ENCODE data around the gene GPR160.

Gene GPR160

GRCh38 chr3:170089862-170090600 is 52.2 kb downstream of the GPR160 start:
- H3K4me3 ChIP-seq (ENCODE audit: low read depth, low read length): no peak overlapping the region
- no peak for DNase-seq (ENCODE audit: low read depth)
- no peak for TF ChIP-seq CTCF (IDR thresholded peaks at IDR 0.05; ENCODE audit: control insufficient read depth, extremely low read depth, insufficient read depth)

- DNase-seq (ENCODE audit: low read depth): no peak
- TF ChIP-seq CTCF (IDR thresholded peaks at IDR 0.05; ENCODE audit: control insufficient read depth, extremely low read depth, insufficient read depth): no peak
- no peak overlapping the region for H3K4me3 ChIP-seq (ENCODE audit: low read depth, low read length)
These were observed 52.8 kb downstream of the GPR160 start for GRCh38 chr3:170090601-170090981.

GRCh38 chr3:170092907-170093306 is 55.1 kb downstream of the GPR160 start:
- DNase-seq (ENCODE audit: low read depth): no peak
- no peak for TF ChIP-seq CTCF (IDR thresholded peaks at IDR 0.05; ENCODE audit: control insufficient read depth, extremely low read depth, insufficient read depth)
- H3K4me3 ChIP-seq (ENCODE audit: low read depth, low read length): no peak overlapping the region

- DNase-seq (ENCODE audit: low read depth): no peak
- no peak overlapping the region for H3K4me3 ChIP-seq (ENCODE audit: low read depth, low read length)
- TF ChIP-seq CTCF (IDR thresholded peaks at IDR 0.05; ENCODE audit: control insufficient read depth, extremely low read depth, insufficient read depth): no peak
These were observed 58.0 kb downstream of the GPR160 start for GRCh38 chr3:170095771-170096170.

- H3K4me3 ChIP-seq (ENCODE audit: low read depth, low read length): no peak overlapping the region
- no peak for TF ChIP-seq CTCF (IDR thresholded peaks at IDR 0.05; ENCODE audit: control insufficient read depth, extremely low read depth, insufficient read depth)
- DNase-seq (ENCODE audit: low read depth): no peak
These were observed 58.5 kb downstream of the GPR160 start for GRCh38 chr3:170096342-170096741.

GRCh38 chr3:170098753-170099152 is 61.0 kb downstream of the GPR160 start:
- no peak overlapping the region for H3K4me3 ChIP-seq (ENCODE audit: low read depth, low read length)
- DNase-seq (ENCODE audit: low read depth): no peak
- no peak for TF ChIP-seq CTCF (IDR thresholded peaks at IDR 0.05; ENCODE audit: control insufficient read depth, extremely low read depth, insufficient read depth)

GRCh38 chr3:170100944-170101343 is 63.1 kb downstream of the GPR160 start:
- H3K4me3 ChIP-seq (ENCODE audit: low read depth, low read length): no peak overlapping the region
- DNase-seq (ENCODE audit: low read depth): no peak
- no peak for TF ChIP-seq CTCF (IDR thresholded peaks at IDR 0.05; ENCODE audit: control insufficient read depth, extremely low read depth, insufficient read depth)
